Heart right ventricle (tissue), 16 donors: ENCODE results near the gene PICK1. TPM values are rescaled to one million over a fixed set of nuclear protein-coding genes. Genes with fewer than 3 reads are reported as not detected.

Experiments
- ATAC-seq, 8 donors: fragments of 200-7000 bp; cut with Tn5 transposase; one replicate each; pipeline ENCODE4 v1.9.1; 2020; ENCODE audit warnings: mild to moderate bottlenecking in 8 of 8, moderate library complexity in 8 of 8, moderate number of reproducible peaks in 1 of 8
- DNase-seq, 2 donors: peaks; one replicate each; pipeline ENCODE4 v3.0.0-alpha.2; 2020
- H3K27ac ChIP-seq, 10 donors: fragments of 200-600 bp; sonication (generic) in 2 of 10; one replicate each; pipeline versions ENCODE4 v1.5.0 to v1.8.0; 2020 to 2022; ENCODE audit warnings: mild to moderate bottlenecking in 3 of 10
- H3K27me3 ChIP-seq, 7 donors: fragments of 200-600 bp; one replicate each; pipeline ENCODE4 v1.8.0; 2021 to 2022; ENCODE audit warnings: mild to moderate bottlenecking in 2 of 7
- H3K36me3 ChIP-seq, 9 donors: fragments of 200-600 bp; sonication (generic) in 1 of 9; one replicate each; pipeline versions ENCODE4 v1.5.0 to v1.8.0; 2020 to 2022; ENCODE audit warnings: mild to moderate bottlenecking in 2 of 9
- H3K4me1 ChIP-seq, 9 donors: fragments of 200-600 bp; sonication (generic) in 1 of 9; one replicate each; pipeline versions ENCODE4 v1.5.0 to v1.8.0; 2020 to 2022; ENCODE audit warnings: mild to moderate bottlenecking in 4 of 9
- H3K4me3 ChIP-seq, 10 donors: fragments of 200-600 bp; sonication (generic) in 2 of 10; one replicate each; pipeline versions ENCODE4 v1.5.0 to v1.8.0; 2020 to 2022; ENCODE audit warnings: mild to moderate bottlenecking in 7 of 10, moderate library complexity in 2 of 10
- H3K9me3 ChIP-seq, 11 donors: fragments of 200-600 bp in 10 of 11; sonication (generic) in 2 of 11; one replicate each; pipeline versions ENCODE4 v1.5.0 to v1.8.0; 2013 to 2022; ENCODE audit warnings: mild to moderate bottlenecking in 2 of 11, control low read depth in 1 of 11, moderate library complexity in 1 of 11
- CTCF ChIP-seq, 9 donors: fragments of 200-600 bp; sonication (generic) in 2 of 9; IDR thresholded peaks; one replicate each; pipeline versions ENCODE4 v1.5.0 to v1.8.0; 2021 to 2022; ENCODE audit warnings: antibody characterized with exemption in 9 of 9, mild to moderate bottlenecking in 5 of 9, moderate library complexity in 1 of 9
- WGBS, 2 donors: extraction: QIAGEN DNeasy Blood & Tissue Kit; methylation state at CpG; one replicate each; pipeline ENCODE4 v1.1.7; 2013; ENCODE audit warnings: inconsistent platforms in 1 of 2; 5-methylcytosine and 5-hydroxymethylcytosine counted together
- intact Hi-C, 10 donors: fragments of 100-400 bp; cut with DNase I; formaldehyde crosslinking; loops; one replicate each; pipeline versions ENCODE4 v1.11.1 to v1.14.2; 2022
- polyA plus RNA-seq, 2 donors: library from polyadenylated mRNA; stranded (reverse); fragments of 200-250 nt; gene quantifications; one replicate each; pipeline ENCODE4 v1.2.3, GENCODE V29; 2013
- total RNA-seq, 10 donors: library from RNA; stranded (reverse); fragmentation: NEBNext Ultra II Directional in 3 of 10; extraction: Animal tissue kit (Norgen Biotek cat#: 25700) in 3 of 10; gene quantifications; one replicate each; pipeline versions ENCODE4 v1.2.1 to v1.2.4, GENCODE V29; 2021 to 2023
- donor health status: Arrhythmogenic right ventricular cardiomyopathy.
- donor health status: ischemic (EF 13 %, LVEDD 7.1; RV severe dilation, severe dysfunction).
- donor health status: healthy with polysubstance abuse.
- donor health status: DM: no; HTN: yes; CAD: no.
- donor health status: DM: no; HTN: no; CAD: no.
- donor health status: ischemic (EF 25% LVEDD 6.9; RV normal size, moderate dysfunction).
- donor health status: ischemic (EF 25% LVEDD 5.7; RV mildly dilated, moderate dysfunction).
- donor health status: healthy.
- donor health status: DM: yes; HTN: yes; CAD: no.
- donor health status: Ischemic cardiomyopathy.
- donor health status: ischemic (EF 35%, LVEDD 5.7; RV mildly dilated, moderate dysfunction).
- donor health status: nonischemic (EF 11% LVEDD 7.7; RV severe dilation, severe dysfunction).
- donor health status: DM: yes; HTN: yes; CAD: no.
- donor health status: PGD.
- donor health status: ischemic (EF 29% LVEDD 5.4; RV normal size, mild dysfunction).
- donor health status: nonischemic (EF 23%, LVEDD 6.1; RV moderate dilation, normal function).

PICK1 gene
- total and polyA plus RNA-seq, 12 donors = 17.4 to 32.9 (median 23.2) TPM

GRCh38 chr22:38110863-38111852 lies 54.0 kb downstream of the PICK1 start:
- Histone ChIP-seq H3K9me3 (no peaks in the 10 kb centered on the region), H3K36me3 (peaks cover 0 to 16% (median 0%) of the 10 kb centered on the region in 9 donors), H3K4me1 (peaks cover 0 to 23% (median 8%) of the 10 kb centered on the region in 9 donors), H3K27me3 (no peaks in the 10 kb centered on the region), H3K27ac (no peak overlapping the region), H3K4me3 (no peak overlapping the region)
- DNase-seq = no peak
- WGBS, 2 donors = 90 to 91% methylated on average over 30 of the region's 30 CpGs
- no peak for TF ChIP-seq CTCF (IDR thresholded peaks at IDR 0.05)
- no peak for ATAC-seq
- intact Hi-C loops = loop anchor here in 8 of 10 donors (5.0 to 10.0 kb wide), 9 partner anchors 51 to 244 kb away; partner anchors contain the start of gene MAFF (in 1 of the 8)

GRCh38 chr22:38111925-38112355 lies 54.7 kb downstream of the PICK1 start:
- WGBS, 2 donors = 82 to 85% methylated on average over 11 of the region's 11 CpGs
- no peaks in the 10 kb centered on the region for H3K27me3 ChIP-seq
- no peaks in the 10 kb centered on the region for H3K9me3 ChIP-seq
- H3K27ac ChIP-seq = no peak overlapping the region
- intact Hi-C loops = loop anchor here in 8 of 10 donors (5.0 to 10.0 kb wide), 9 partner anchors 50 to 243 kb away; partner anchors contain the start of gene MAFF (in 1 of the 8)
- no peak overlapping the region for H3K4me3 ChIP-seq
- H3K36me3 ChIP-seq = peaks cover 0 to 16% (median 0%) of the 10 kb centered on the region in 9 donors
- H3K4me1 ChIP-seq = peaks cover 0 to 23% (median 8%) of the 10 kb centered on the region in 9 donors
- ATAC-seq (no peak), DNase-seq (no peak)
- no peak for TF ChIP-seq CTCF (IDR thresholded peaks at IDR 0.05)

- TF ChIP-seq CTCF (IDR thresholded peaks at IDR 0.05) = no peak
- no peak for ATAC-seq
- intact Hi-C loops = loop anchor here in 8 of 10 donors (5.0 to 10.0 kb wide), 9 partner anchors 50 to 242 kb away; partner anchors contain the start of gene MAFF (in 1 of the 8)
- Histone ChIP-seq H3K27ac (no peak overlapping the region), H3K4me1 (peaks cover 0 to 23% (median 8%) of the 10 kb centered on the region in 9 donors), H3K4me3 (no peak overlapping the region), H3K27me3 (no peaks in the 10 kb centered on the region), H3K9me3 (no peaks in the 10 kb centered on the region), H3K36me3 (peaks cover 0 to 16% (median 0%) of the 10 kb centered on the region in 9 donors)
- no peak for DNase-seq
- WGBS, 2 donors = 93 to 95% methylated on average over 22 of the region's 22 CpGs
Measured at GRCh38 chr22:38112381-38112780, 55.2 kb downstream of the PICK1 start.
